H1 (cell line): ENCODE results near the gene FAM161A.

Experiments
- BRCA1 ChIP-seq: IDR thresholded peaks from 2 replicates; pipeline ENCODE4 v1.6.1; 2012; ENCODE audit warnings: low read depth, low read length, improper control_type of control experiment
- CHD1 ChIP-seq: IDR thresholded peaks from 2 replicates; pipeline ENCODE4 v1.6.1; 2012; ENCODE audit warnings: low read depth, low read length, improper control_type of control experiment
- CHD2 ChIP-seq: IDR thresholded peaks from 2 replicates; pipeline ENCODE4 v1.6.1; 2012; ENCODE audit warnings: low read length, improper control_type of control experiment
- EGR1 ChIP-seq: IDR thresholded peaks from 2 replicates; pipeline ENCODE4 v1.6.1; 2011; ENCODE audit warnings: low read depth, low read length, borderline replicate concordance
- EZH2 ChIP-seq: fragments of 200-600 bp; sonication (generic); IDR thresholded peaks from 2 replicates; pipeline ENCODE4 v1.7.1; 2012; ENCODE audit warnings: low read depth, mild to moderate bottlenecking, moderate library complexity, low read length, inconsistent platforms; ENCODE audit not compliant: severe bottlenecking
- JUN ChIP-seq: IDR thresholded peaks from 2 replicates; pipeline ENCODE4 v1.6.1; 2011; ENCODE audit warnings: low read depth, mild to moderate bottlenecking, improper control_type of control experiment, low read length
- MAFK ChIP-seq: IDR thresholded peaks from 2 replicates; pipeline ENCODE4 v1.6.1; 2012; ENCODE audit warnings: low read depth, mild to moderate bottlenecking, improper control_type of control experiment, low read length
- POLR2A ChIP-seq, 2 experiments: IDR thresholded peaks; 1 replicate in 1 of 2; 2 replicates in 1 of 2; pipeline ENCODE4 v1.6.1; 2011; ENCODE audit warnings: low read depth in 2 of 2, low read length in 2 of 2, mild to moderate bottlenecking in 2 of 2; ENCODE audit errors: control extremely low read depth in 1 of 2
- RAD21 ChIP-seq, 2 experiments: IDR thresholded peaks in 1 of 2; conservative IDR thresholded peaks in 1 of 2; 2 replicates each; pipeline ENCODE4 v1.6.1; 2011; ENCODE audit warnings: low read depth in 2 of 2, low read length in 2 of 2, improper control_type of control experiment in 1 of 2, inconsistent platforms in 1 of 2, mild to moderate bottlenecking in 1 of 2, moderate library complexity in 1 of 2
- SIN3A ChIP-seq, 2 experiments: IDR thresholded peaks in 1 of 2; conservative IDR thresholded peaks in 1 of 2; 2 replicates each; pipeline ENCODE4 v1.6.1; 2011 to 2012; ENCODE audit warnings: low read length in 2 of 2, improper control_type of control experiment in 1 of 2, low read depth in 1 of 2, mild to moderate bottlenecking in 1 of 2
- SP1 ChIP-seq: IDR thresholded peaks from 2 replicates; pipeline ENCODE4 v1.6.1; 2011; ENCODE audit warnings: low read depth, low read length
- SP2 ChIP-seq: IDR thresholded peaks from 2 replicates; pipeline ENCODE4 v1.6.1; 2012; ENCODE audit warnings: mild to moderate bottlenecking, low read length, inconsistent platforms
- TF ChIP-seq, protein P1 (sequence below), 3 experiments: IDR thresholded peaks; 1 replicate in 2 of 3; 2 replicates in 1 of 3; pipeline versions ENCODE4 v1.5.1 to v1.6.1; 2011; ENCODE audit warnings: low read length in 3 of 3, mild to moderate bottlenecking in 3 of 3, inconsistent platforms in 2 of 3, low read depth in 1 of 3, moderate library complexity in 1 of 3; ENCODE audit not compliant: insufficient read depth in 1 of 3; ENCODE audit errors: control extremely low read depth in 1 of 3
- TF ChIP-seq, protein P2 (sequence below): IDR thresholded peaks from 2 replicates; pipeline ENCODE4 v1.6.1; 2012; ENCODE audit warnings: inconsistent platforms

DNA sequence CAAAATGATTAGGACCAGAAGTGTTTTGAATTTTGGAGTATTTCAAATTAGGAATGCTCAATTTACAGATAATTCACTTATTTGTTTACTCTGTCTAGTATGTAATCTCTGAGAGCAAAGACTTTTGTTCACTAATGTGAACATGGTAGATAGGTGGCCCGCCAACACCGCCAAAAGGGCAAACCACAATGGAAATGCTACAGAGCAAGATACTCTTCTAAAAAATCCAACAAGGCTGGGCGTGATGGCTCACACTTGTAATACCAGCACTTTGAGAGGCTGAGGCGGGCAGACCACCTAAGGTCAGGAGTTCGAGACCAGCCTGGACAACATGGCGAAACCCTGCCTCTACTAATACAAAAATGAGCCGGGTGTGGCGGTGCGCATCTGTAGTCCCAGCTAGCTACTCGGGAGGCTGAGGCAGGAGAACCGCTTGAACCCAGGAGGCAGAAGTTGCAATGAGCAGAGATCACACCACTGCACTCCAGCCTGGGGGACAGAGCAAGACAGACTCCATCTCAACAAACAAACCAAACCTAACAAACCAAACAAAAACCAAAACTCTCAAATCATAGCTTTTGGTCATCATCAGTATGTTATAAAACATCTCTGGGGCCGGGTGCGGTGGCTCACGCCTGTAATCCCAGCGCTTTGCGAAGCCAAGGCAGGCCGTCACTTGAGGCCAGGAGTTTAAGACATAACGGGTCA, 32.2 kb upstream of the FAM161A start:
- TF ChIP-seq, protein P1, sequence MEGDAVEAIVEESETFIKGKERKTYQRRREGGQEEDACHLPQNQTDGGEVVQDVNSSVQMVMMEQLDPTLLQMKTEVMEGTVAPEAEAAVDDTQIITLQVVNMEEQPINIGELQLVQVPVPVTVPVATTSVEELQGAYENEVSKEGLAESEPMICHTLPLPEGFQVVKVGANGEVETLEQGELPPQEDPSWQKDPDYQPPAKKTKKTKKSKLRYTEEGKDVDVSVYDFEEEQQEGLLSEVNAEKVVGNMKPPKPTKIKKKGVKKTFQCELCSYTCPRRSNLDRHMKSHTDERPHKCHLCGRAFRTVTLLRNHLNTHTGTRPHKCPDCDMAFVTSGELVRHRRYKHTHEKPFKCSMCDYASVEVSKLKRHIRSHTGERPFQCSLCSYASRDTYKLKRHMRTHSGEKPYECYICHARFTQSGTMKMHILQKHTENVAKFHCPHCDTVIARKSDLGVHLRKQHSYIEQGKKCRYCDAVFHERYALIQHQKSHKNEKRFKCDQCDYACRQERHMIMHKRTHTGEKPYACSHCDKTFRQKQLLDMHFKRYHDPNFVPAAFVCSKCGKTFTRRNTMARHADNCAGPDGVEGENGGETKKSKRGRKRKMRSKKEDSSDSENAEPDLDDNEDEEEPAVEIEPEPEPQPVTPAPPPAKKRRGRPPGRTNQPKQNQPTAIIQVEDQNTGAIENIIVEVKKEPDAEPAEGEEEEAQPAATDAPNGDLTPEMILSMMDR (IDR thresholded peaks at IDR 0.05; ENCODE audit: control extremely low read depth in 1 of 3, insufficient read depth in 1 of 3, low read depth in 1 of 3, low read length in 3 of 3): no peak
- TF ChIP-seq POLR2A (IDR thresholded peaks at IDR 0.05; ENCODE audit: control extremely low read depth in 1 of 2, low read depth in 2 of 2, low read length in 2 of 2) (no peak), EZH2 (no peak), RAD21 (IDR thresholded peaks at IDR 0.05 in 1 of 2, conservative IDR thresholded peaks at IDR 0.05 in 1 of 2; ENCODE audit: low read depth in 2 of 2, low read length in 2 of 2) (no peak), CHD2 (no peak), SP1 (no peak), BRCA1 (no peak), CHD1 (no peak), MAFK (no peak), EGR1 (no peak), SP2 (no peak), SIN3A (conservative IDR thresholded peaks at IDR 0.05 in 1 of 2, IDR thresholded peaks at IDR 0.05 in 1 of 2; ENCODE audit: low read depth in 1 of 2, low read length in 2 of 2) (no peak), JUN (no peak)
- TF ChIP-seq, protein P2, sequence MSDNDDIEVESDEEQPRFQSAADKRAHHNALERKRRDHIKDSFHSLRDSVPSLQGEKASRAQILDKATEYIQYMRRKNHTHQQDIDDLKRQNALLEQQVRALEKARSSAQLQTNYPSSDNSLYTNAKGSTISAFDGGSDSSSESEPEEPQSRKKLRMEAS: no peak
